DOHH2 (cell line): ENCODE measurements around the gene CEACAM7.
A peak's percentile ranks its signal among the peaks of the same experiment; 100 is the strongest.

Experiments used
- H3F3A ChIP-seq: fragments of 200-600 bp; sonication (generic), shearing (Covaris generic); 2 replicates; pipeline ENCODE4 v1.6.0; 2016; ENCODE audit warnings: antibody characterized with exemption, mild to moderate bottlenecking; ENCODE audit not compliant: control insufficient read depth, insufficient read depth
- H3K27ac ChIP-seq: fragments of 200-600 bp; sonication (generic); 2 replicates; pipeline ENCODE4 v1.5.1; 2014; ENCODE audit warnings: low read depth, mild to moderate bottlenecking, low read length, moderate library complexity
- H3K27me3 ChIP-seq: fragments of 200-600 bp; sonication (generic); 2 replicates; pipeline ENCODE4 v1.6.1; 2014; ENCODE audit warnings: mild to moderate bottlenecking, low read length, mixed read lengths; ENCODE audit not compliant: control insufficient read depth
- H3K36me3 ChIP-seq: fragments of 200-600 bp; sonication (generic); 2 replicates; pipeline ENCODE4 v1.6.1; 2014; ENCODE audit warnings: mild to moderate bottlenecking, low read length, moderate library complexity, mixed read lengths; ENCODE audit not compliant: control insufficient read depth
- H3K4me1 ChIP-seq: fragments of 200-600 bp; sonication (generic); 2 replicates; pipeline ENCODE4 v1.6.1; 2014; ENCODE audit warnings: mild to moderate bottlenecking, low read length, mixed read lengths; ENCODE audit not compliant: control insufficient read depth
- H3K4me2 ChIP-seq: fragments of 200-600 bp; sonication (generic); 2 replicates; pipeline ENCODE4 v1.6.0; 2014; ENCODE audit warnings: mild to moderate bottlenecking, low read length, moderate library complexity
- H3K4me3 ChIP-seq: fragments of 200-600 bp; sonication (generic); 2 replicates; pipeline ENCODE4 v1.5.1; 2014; ENCODE audit warnings: mild to moderate bottlenecking, low read length, mixed read lengths
- H3K79me2 ChIP-seq: fragments of 200-600 bp; sonication (generic); 2 replicates; pipeline ENCODE4 v1.6.1; 2014; ENCODE audit warnings: mild to moderate bottlenecking, low read length, mixed read lengths; ENCODE audit not compliant: control insufficient read depth
- H3K9me2 ChIP-seq: fragments of 200-600 bp; sonication (generic); replicated peaks from 2 replicates; pipeline ENCODE4 v1.6.1; 2014; ENCODE audit warnings: mild to moderate bottlenecking, low read length, mixed read lengths; ENCODE audit not compliant: control insufficient read depth
- H3K9me3 ChIP-seq: fragments of 200-600 bp; sonication (generic); 2 replicates; pipeline ENCODE4 v1.6.1; 2014; ENCODE audit warnings: antibody characterized with exemption, low read length, mixed read lengths; ENCODE audit not compliant: control insufficient read depth, insufficient read depth
- H4K20me1 ChIP-seq: fragments of 200-600 bp; sonication (generic); 2 replicates; pipeline ENCODE4 v1.6.0; 2014; ENCODE audit warnings: low read depth, mild to moderate bottlenecking, antibody characterized with exemption, low read length, moderate library complexity; ENCODE audit not compliant: control insufficient read depth, insufficient read depth
- EZH2phosphoT487 ChIP-seq: fragments of 200-600 bp; sonication (generic); IDR thresholded peaks from 2 replicates; pipeline ENCODE4 v1.6.1; 2017; ENCODE audit warnings: borderline replicate concordance, mild to moderate bottlenecking, antibody characterized with exemption, low read length, moderate library complexity, mixed read lengths
- TF ChIP-seq, protein P1 (sequence below): fragments of 200-600 bp; sonication (generic); IDR thresholded peaks from one replicate; pipeline ENCODE4 v1.5.1; 2014; ENCODE audit warnings: antibody characterized with exemption, mild to moderate bottlenecking, low read depth, low read length; ENCODE audit not compliant: poor library complexity, severe bottlenecking

The CEACAM7 gene

DNA sequence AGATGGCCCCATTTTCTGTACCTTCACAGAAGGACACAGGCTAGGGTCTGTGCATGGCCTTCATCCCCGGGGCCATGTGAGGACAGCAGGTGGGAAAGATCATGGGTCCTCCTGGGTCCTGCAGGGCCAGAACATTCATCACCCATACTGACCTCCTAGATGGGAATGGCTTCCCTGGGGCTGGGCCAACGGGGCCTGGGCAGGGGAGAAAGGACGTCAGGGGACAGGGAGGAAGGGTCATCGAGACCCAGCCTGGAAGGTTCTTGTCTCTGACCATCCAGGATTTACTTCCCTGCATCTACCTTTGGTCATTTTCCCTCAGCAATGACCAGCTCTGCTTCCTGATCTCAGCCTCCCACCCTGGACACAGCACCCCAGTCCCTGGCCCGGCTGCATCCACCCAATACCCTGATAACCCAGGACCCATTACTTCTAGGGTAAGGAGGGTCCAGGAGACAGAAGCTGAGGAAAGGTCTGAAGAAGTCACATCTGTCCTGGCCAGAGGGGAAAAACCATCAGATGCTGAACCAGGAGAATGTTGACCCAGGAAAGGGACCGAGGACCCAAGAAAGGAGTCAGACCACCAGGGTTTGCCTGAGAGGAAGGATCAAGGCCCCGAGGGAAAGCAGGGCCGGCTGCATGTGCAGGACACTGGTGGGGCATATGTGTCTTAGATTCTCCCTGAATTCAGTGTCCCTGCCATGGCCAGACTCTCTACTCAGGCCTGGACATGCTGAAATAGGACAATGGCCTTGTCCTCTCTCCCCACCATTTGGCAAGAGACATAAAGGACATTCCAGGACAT, 7.0 kb upstream of the CEACAM7 start:
- Histone ChIP-seq H3K79me2 (no peaks in the 10 kb centered on the region), H3K4me1 (no peaks in the 10 kb centered on the region), H3K9me2 (no peaks in the 10 kb centered on the region), H3F3A (no peaks in the 10 kb centered on the region), H4K20me1 (no peaks in the 10 kb centered on the region; the same call in 1 of the 2 replicates), H3K27ac (no peak overlapping the region), H3K4me2 (no peak overlapping the region), H3K9me3 (no peaks in the 10 kb centered on the region), H3K27me3 (peaks cover 4% of the 10 kb centered on the region; the same call in 1 of the 2 replicates), H3K4me3 (no peak overlapping the region), H3K36me3 (no peaks in the 10 kb centered on the region)
- TF ChIP-seq, protein P1, sequence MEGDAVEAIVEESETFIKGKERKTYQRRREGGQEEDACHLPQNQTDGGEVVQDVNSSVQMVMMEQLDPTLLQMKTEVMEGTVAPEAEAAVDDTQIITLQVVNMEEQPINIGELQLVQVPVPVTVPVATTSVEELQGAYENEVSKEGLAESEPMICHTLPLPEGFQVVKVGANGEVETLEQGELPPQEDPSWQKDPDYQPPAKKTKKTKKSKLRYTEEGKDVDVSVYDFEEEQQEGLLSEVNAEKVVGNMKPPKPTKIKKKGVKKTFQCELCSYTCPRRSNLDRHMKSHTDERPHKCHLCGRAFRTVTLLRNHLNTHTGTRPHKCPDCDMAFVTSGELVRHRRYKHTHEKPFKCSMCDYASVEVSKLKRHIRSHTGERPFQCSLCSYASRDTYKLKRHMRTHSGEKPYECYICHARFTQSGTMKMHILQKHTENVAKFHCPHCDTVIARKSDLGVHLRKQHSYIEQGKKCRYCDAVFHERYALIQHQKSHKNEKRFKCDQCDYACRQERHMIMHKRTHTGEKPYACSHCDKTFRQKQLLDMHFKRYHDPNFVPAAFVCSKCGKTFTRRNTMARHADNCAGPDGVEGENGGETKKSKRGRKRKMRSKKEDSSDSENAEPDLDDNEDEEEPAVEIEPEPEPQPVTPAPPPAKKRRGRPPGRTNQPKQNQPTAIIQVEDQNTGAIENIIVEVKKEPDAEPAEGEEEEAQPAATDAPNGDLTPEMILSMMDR: no peak
- TF ChIP-seq EZH2phosphoT487: no peak

- Histone ChIP-seq H3K79me2 (no peaks in the 10 kb centered on the region), H3K9me3 (no peaks in the 10 kb centered on the region), H3K27me3 (peaks cover 4% of the 10 kb centered on the region; the same call in 1 of the 2 replicates), H3K36me3 (no peaks in the 10 kb centered on the region), H3K27ac (no peak overlapping the region), H3K4me3 (no peak overlapping the region), H3K9me2 (no peaks in the 10 kb centered on the region), H4K20me1 (no peaks in the 10 kb centered on the region; the same call in 1 of the 2 replicates), H3K4me2 (no peak overlapping the region), H3F3A (no peaks in the 10 kb centered on the region), H3K4me1 (no peaks in the 10 kb centered on the region)
- TF ChIP-seq, protein P1: no peak
- no peak for TF ChIP-seq EZH2phosphoT487
Observed at GRCh38 chr19:41694196-41694595, 6.1 kb upstream of the CEACAM7 start.

DNA sequence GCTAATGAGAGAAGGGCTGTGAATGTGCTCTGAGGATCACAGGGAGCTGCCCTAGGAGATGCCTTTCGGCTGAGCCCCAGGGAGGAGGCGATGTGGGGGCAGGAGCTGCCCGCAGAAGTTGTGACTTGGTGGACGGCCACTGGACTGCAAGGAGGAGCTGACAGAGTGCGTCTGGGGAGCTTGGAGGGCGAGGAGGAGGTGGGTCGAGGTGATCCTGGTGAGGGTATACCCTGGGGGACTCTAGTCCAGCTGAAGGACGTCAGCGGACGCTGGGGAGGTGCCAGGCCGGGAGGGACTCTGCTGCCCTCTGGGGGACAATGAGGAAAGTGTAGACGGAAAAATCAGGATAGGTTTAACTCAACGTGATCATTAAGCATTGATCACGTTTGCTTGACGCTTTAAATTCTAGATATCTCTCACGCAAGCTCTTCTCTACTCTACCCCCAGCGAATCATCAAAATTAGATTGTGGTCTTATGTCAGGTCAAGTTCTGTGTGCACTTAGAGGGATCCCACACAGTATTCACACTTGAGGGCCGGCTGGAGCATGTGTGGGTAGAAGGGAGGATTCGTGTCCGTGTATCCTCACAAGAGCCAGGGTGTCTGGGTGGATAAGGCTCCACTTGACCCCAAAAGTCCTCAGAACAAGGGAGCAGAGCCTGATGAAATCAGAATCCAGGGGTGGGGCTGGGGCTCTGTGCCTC, 3.3 kb upstream of the CEACAM7 start:
- Histone ChIP-seq H3K36me3 (no peaks in the 10 kb centered on the region), H3K4me3 (no peak overlapping the region), H4K20me1 (no peaks in the 10 kb centered on the region; the same call in 1 of the 2 replicates), H3K4me1 (no peaks in the 10 kb centered on the region), H3F3A (no peaks in the 10 kb centered on the region), H3K9me3 (no peaks in the 10 kb centered on the region), H3K79me2 (no peaks in the 10 kb centered on the region), H3K27ac (no peak overlapping the region), H3K9me2 (no peaks in the 10 kb centered on the region), H3K4me2 (no peak overlapping the region), H3K27me3 (peaks cover 6% of the 10 kb centered on the region; the same call in 1 of the 2 replicates)
- TF ChIP-seq, protein P1: peak; percentile 85
- no peak for TF ChIP-seq EZH2phosphoT487
